H1 (cell line): ENCODE results near the gene UGGT2.

Experiments used
- CBX5 ChIP-seq: fragments of 300-800, 300-1000 bp; sonication (generic); IDR thresholded peaks from 2 replicates; pipeline ENCODE4 v1.7.1; 2016; ENCODE audit warnings: antibody characterized with exemption, low read length, low read depth
- CEBPB ChIP-seq: IDR thresholded peaks from 2 replicates; pipeline ENCODE4 v1.6.1; 2012; ENCODE audit warnings: low read depth, low read length
- EGR1 ChIP-seq: IDR thresholded peaks from 2 replicates; pipeline ENCODE4 v1.6.1; 2011; ENCODE audit warnings: low read depth, low read length, borderline replicate concordance
- GABPA ChIP-seq: IDR thresholded peaks from 2 replicates; pipeline ENCODE4 v1.6.1; 2011; ENCODE audit warnings: mild to moderate bottlenecking, low read length, moderate library complexity, borderline replicate concordance; ENCODE audit not compliant: insufficient read depth
- GTF2F1 ChIP-seq: IDR thresholded peaks from 2 replicates; pipeline ENCODE4 v1.6.1; 2012; ENCODE audit warnings: low read depth, low read length, improper control_type of control experiment, borderline replicate concordance
- KDM1A ChIP-seq: fragments of 200-600, 300-600 bp; sonication (generic); IDR thresholded peaks from 2 replicates; pipeline ENCODE4 v1.7.1; 2016; ENCODE audit warnings: mild to moderate bottlenecking, low read length, borderline replicate concordance
- RFX5 ChIP-seq: IDR thresholded peaks from 2 replicates; pipeline ENCODE4 v1.6.1; 2011; ENCODE audit warnings: low read depth, low read length, improper control_type of control experiment, borderline replicate concordance
- SP1 ChIP-seq: IDR thresholded peaks from 2 replicates; pipeline ENCODE4 v1.6.1; 2011; ENCODE audit warnings: low read depth, low read length
- TEAD4 ChIP-seq: IDR thresholded peaks from 2 replicates; pipeline ENCODE4 v1.6.1; 2012; ENCODE audit warnings: low read depth, low read length, inconsistent platforms, mixed read lengths
- YY1 ChIP-seq: IDR thresholded peaks from 2 replicates; pipeline ENCODE4 v1.6.1; 2011; ENCODE audit warnings: low read depth, mild to moderate bottlenecking, low read length
- TF ChIP-seq, protein P1 (sequence below), 3 experiments: IDR thresholded peaks; 1 replicate in 2 of 3; 2 replicates in 1 of 3; pipeline versions ENCODE4 v1.5.1 to v1.6.1; 2011; ENCODE audit warnings: low read length in 3 of 3, mild to moderate bottlenecking in 3 of 3, inconsistent platforms in 2 of 3, low read depth in 1 of 3, moderate library complexity in 1 of 3; ENCODE audit not compliant: insufficient read depth in 1 of 3; ENCODE audit errors: control extremely low read depth in 1 of 3
- TF ChIP-seq, protein P2 (sequence below): IDR thresholded peaks from 2 replicates; pipeline ENCODE4 v1.6.1; 2012; ENCODE audit warnings: low read length, inconsistent platforms
- TF ChIP-seq, protein P3 (sequence below): fragments of 300-600 bp; sonication (generic); IDR thresholded peaks from 2 replicates; pipeline ENCODE4 v1.7.1; 2012; ENCODE audit warnings: low read length, moderate library complexity, mild to moderate bottlenecking, inconsistent platforms; ENCODE audit not compliant: insufficient replicate concordance

DNA sequence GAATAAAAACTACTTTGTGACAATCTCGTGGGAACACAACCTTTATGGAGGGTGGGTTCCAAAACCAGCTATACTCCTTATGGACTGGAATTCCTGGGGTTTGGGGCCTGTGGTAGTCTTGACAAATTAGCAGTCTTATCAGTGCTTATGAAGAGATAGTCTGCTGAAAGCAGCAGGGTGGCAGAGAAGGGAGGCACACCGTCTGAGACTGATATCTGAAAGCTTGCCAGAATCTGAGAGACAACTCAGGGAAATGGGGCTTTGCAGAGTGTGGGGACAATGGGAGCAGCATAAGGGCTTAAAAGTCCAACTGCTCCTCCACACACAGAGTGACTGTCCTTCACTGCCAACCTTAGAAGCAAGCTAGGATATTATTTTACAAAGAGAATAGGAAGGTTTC is 95.9 kb downstream of the UGGT2 start:
- TF ChIP-seq CEBPB (no peak), GTF2F1 (no peak), EGR1 (no peak), YY1 (no peak), SP1 (no peak), RFX5 (no peak), TEAD4 (no peak), KDM1A (no peak), GABPA (no peak), CBX5 (no peak)
- TF ChIP-seq, protein P1, sequence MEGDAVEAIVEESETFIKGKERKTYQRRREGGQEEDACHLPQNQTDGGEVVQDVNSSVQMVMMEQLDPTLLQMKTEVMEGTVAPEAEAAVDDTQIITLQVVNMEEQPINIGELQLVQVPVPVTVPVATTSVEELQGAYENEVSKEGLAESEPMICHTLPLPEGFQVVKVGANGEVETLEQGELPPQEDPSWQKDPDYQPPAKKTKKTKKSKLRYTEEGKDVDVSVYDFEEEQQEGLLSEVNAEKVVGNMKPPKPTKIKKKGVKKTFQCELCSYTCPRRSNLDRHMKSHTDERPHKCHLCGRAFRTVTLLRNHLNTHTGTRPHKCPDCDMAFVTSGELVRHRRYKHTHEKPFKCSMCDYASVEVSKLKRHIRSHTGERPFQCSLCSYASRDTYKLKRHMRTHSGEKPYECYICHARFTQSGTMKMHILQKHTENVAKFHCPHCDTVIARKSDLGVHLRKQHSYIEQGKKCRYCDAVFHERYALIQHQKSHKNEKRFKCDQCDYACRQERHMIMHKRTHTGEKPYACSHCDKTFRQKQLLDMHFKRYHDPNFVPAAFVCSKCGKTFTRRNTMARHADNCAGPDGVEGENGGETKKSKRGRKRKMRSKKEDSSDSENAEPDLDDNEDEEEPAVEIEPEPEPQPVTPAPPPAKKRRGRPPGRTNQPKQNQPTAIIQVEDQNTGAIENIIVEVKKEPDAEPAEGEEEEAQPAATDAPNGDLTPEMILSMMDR (IDR thresholded peaks at IDR 0.05; ENCODE audit: control extremely low read depth in 1 of 3, insufficient read depth in 1 of 3, low read depth in 1 of 3, low read length in 3 of 3), result no peak
- TF ChIP-seq, protein P2, sequence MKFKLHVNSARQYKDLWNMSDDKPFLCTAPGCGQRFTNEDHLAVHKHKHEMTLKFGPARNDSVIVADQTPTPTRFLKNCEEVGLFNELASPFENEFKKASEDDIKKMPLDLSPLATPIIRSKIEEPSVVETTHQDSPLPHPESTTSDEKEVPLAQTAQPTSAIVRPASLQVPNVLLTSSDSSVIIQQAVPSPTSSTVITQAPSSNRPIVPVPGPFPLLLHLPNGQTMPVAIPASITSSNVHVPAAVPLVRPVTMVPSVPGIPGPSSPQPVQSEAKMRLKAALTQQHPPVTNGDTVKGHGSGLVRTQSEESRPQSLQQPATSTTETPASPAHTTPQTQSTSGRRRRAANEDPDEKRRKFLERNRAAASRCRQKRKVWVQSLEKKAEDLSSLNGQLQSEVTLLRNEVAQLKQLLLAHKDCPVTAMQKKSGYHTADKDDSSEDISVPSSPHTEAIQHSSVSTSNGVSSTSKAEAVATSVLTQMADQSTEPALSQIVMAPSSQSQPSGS, result no peak
- TF ChIP-seq, protein P3, sequence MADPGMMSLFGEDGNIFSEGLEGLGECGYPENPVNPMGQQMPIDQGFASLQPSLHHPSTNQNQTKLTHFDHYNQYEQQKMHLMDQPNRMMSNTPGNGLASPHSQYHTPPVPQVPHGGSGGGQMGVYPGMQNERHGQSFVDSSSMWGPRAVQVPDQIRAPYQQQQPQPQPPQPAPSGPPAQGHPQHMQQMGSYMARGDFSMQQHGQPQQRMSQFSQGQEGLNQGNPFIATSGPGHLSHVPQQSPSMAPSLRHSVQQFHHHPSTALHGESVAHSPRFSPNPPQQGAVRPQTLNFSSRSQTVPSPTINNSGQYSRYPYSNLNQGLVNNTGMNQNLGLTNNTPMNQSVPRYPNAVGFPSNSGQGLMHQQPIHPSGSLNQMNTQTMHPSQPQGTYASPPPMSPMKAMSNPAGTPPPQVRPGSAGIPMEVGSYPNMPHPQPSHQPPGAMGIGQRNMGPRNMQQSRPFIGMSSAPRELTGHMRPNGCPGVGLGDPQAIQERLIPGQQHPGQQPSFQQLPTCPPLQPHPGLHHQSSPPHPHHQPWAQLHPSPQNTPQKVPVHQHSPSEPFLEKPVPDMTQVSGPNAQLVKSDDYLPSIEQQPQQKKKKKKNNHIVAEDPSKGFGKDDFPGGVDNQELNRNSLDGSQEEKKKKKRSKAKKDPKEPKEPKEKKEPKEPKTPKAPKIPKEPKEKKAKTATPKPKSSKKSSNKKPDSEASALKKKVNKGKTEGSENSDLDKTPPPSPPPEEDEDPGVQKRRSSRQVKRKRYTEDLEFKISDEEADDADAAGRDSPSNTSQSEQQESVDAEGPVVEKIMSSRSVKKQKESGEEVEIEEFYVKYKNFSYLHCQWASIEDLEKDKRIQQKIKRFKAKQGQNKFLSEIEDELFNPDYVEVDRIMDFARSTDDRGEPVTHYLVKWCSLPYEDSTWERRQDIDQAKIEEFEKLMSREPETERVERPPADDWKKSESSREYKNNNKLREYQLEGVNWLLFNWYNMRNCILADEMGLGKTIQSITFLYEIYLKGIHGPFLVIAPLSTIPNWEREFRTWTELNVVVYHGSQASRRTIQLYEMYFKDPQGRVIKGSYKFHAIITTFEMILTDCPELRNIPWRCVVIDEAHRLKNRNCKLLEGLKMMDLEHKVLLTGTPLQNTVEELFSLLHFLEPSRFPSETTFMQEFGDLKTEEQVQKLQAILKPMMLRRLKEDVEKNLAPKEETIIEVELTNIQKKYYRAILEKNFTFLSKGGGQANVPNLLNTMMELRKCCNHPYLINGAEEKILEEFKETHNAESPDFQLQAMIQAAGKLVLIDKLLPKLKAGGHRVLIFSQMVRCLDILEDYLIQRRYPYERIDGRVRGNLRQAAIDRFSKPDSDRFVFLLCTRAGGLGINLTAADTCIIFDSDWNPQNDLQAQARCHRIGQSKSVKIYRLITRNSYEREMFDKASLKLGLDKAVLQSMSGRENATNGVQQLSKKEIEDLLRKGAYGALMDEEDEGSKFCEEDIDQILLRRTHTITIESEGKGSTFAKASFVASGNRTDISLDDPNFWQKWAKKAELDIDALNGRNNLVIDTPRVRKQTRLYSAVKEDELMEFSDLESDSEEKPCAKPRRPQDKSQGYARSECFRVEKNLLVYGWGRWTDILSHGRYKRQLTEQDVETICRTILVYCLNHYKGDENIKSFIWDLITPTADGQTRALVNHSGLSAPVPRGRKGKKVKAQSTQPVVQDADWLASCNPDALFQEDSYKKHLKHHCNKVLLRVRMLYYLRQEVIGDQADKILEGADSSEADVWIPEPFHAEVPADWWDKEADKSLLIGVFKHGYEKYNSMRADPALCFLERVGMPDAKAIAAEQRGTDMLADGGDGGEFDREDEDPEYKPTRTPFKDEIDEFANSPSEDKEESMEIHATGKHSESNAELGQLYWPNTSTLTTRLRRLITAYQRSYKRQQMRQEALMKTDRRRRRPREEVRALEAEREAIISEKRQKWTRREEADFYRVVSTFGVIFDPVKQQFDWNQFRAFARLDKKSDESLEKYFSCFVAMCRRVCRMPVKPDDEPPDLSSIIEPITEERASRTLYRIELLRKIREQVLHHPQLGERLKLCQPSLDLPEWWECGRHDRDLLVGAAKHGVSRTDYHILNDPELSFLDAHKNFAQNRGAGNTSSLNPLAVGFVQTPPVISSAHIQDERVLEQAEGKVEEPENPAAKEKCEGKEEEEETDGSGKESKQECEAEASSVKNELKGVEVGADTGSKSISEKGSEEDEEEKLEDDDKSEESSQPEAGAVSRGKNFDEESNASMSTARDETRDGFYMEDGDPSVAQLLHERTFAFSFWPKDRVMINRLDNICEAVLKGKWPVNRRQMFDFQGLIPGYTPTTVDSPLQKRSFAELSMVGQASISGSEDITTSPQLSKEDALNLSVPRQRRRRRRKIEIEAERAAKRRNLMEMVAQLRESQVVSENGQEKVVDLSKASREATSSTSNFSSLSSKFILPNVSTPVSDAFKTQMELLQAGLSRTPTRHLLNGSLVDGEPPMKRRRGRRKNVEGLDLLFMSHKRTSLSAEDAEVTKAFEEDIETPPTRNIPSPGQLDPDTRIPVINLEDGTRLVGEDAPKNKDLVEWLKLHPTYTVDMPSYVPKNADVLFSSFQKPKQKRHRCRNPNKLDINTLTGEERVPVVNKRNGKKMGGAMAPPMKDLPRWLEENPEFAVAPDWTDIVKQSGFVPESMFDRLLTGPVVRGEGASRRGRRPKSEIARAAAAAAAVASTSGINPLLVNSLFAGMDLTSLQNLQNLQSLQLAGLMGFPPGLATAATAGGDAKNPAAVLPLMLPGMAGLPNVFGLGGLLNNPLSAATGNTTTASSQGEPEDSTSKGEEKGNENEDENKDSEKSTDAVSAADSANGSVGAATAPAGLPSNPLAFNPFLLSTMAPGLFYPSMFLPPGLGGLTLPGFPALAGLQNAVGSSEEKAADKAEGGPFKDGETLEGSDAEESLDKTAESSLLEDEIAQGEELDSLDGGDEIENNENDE, result no peak
